ENCODE results near the gene PPFIA4.

The PPFIA4 gene

DNA sequence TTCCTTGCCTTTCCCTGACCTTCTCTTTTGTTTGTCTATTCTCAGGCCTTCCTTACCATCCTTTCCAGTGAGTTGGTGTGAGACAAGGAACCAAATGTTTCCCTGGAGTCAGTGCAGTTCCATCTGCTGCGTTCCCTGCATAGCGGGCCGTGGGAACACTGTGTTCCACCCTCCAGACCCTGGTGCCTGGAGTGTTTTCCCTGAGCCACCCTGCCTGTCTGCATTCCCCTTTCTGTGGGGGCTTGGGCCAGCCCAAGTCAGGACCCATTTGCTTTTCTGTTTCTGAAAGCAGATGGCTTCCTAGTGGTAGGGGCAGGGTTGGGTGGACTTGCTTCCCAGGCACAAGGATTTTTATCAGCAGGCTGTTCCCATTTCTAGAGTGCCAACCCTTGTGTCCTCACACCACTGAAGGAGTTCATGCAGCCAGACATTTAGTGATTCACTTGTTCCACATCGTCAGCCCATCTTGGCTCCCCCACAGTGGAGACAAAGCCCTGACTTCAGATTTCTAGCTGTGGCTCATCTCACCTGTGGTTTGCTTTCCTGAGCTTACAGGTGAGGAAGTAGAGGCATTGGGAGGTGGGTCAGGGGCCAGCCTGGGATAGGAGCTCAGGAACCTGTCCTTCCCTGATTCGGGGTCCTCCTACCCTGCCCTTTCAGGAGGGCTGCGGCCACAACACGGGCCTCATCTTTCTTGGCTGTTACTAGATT lies 73.7 kb downstream of the PPFIA4 start:
- no peak for DNase-seq (ENCODE audit: low spot score)

DNA sequence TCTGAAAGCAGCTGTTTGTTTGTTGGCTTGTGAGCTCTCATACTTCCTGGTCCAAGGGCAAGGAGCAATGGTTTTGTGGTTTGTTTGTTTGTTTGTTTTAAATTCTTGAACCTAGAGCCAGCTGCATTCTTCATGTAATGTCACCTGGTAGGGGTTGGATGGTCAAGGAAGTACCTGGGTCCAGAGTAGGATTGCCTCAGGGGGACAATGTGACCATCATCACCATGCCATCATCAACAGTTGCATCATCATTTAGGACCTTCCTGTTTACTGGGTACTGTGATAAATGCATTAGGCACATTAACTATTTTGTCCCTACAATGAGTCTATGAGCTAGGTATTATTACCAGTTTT lies 74.2 kb downstream of the PPFIA4 start:
- peak; percentile 38 for DNase-seq (ENCODE audit: low spot score)

DNA sequence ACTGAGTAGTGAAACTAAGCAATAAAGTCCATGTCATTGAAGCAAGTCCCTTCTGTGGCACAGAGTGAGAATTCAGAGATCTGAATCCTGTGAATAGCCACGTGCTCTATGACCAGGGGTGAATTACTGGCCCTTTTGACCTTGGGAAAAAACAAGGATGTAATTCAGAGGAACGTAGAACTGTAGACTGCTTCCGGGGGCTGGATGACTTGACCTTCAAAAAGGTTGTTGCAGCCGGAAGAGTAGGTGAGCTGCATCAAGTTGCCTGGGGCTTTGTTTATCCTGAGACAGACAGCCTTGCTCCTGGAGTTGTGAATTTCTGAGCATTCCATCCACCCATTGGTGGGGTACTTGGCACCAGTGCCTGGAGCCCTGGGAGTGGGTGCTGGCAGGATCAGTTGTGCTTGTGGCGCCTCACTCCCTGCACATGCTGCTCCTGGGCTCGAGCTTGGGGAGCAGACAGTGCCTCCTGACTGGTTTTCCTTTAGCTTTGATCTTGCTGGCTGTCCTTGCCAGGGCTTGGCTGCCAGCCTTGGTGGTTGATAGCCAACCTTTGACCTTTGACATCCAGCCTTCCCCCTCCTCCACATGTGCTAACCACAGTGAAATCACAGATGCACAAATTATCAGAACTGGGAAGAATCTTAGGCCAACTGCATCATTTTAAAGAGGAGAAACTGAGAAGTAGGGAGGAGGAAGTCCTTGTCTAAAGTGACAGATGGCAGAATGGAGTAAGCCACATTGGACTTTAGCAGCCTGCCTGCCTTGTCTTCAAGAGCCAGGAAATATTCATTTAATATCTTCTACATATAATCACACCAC lies 75.7 kb downstream of the PPFIA4 start:
- no peak for DNase-seq (ENCODE audit: low spot score)

DNA sequence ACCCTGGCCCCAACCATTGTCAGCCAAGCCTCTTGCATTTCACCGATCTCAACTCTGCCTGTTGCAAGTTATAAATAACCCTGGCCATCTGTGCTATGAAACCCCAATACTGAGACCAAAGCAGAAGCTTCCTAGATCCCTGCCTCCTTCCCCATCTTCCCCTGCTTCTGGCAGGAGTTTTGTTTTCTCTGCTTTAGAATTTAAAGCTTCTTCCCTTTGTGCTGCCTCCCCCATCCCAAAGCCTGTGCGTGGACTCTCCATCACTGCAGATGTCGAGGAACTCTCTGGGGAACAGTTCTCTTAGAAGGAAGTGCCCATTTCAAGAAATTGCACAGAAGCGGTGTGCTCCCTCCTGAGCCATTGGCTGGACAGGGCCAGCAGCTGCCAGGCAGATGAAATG lies 76.9 kb downstream of the PPFIA4 start:
- no peak for DNase-seq (ENCODE audit: low spot score)

DNA sequence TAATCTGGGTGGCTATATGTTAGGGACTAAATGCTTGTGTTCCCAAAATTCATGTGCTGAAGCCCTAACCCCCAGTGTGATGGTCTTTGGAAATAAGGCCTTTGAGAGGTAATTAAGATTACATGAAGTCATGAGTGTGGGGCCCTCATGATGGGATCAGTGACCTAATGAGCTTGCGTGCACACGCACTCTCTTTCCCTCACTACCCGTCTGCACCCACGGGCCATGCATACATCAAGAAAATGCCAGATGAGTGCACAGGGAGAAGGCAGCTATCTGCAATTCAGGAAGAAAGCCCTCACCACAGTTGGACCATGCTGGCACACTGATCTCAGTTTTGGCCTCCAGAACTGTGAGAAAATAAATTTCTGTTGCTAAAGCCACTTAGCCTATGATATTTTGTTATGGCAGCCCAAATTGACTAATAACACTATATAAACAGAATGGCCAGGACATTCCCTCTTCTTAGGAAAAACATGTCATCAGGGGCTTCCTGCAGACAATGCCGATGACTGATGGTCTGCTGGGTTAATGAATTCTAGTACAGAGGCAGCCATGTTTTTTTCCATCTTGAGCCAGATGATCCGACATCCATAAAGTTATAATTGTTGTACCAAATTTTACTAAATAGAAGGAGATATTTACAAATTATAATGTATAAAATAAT lies 77.7 kb downstream of the PPFIA4 start:
- no peak for DNase-seq (ENCODE audit: low spot score)

DNA sequence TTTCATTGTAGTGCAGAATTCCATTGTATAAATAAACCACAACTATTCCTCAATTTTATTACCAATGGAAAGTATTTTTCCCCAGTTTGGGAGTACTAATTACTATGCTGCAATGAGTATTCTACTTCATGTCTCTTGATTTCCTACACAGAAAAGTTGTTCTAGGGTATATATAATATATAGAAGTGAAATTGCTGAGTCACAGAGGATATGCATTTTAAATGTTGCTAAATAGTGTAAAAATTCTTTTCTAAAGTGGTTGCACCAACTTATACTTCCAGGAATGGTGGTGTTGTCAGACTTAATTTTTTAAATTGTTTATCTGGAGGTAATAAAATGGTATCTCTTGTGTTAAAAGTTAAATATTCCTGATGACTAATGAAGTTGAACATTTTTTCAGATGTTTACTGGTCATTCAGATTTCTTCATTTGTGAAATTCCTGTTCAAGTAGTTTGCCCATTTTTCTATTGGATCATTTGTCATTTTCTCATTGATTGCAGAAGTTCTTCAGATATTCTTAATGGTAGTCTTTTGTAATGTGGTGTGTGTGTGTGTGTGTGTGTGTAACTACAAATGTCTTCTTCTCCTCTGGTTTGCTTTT lies 78.6 kb downstream of the PPFIA4 start:
- no peak for DNase-seq (ENCODE audit: low spot score)

DNA sequence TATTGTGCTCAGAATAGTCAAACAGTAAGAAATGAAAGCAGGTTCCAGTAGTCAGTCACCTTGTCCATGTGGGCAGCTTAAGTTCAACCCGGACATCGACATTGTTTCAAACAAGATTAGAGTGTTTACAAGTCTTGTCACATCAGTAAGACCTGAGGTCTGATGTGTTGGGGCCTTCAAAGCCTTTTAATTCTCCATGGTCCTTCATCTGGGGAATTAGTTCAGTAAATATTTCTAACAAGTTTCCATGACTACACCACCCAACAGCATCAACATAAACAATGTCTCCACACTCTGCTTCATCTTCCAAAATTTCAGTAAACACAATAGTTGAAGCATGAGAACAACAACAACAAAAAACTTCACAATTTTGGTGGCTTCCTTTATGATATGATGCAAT lies 86.2 kb downstream of the PPFIA4 start:
- no peak for DNase-seq (ENCODE audit: low spot score)

DNA sequence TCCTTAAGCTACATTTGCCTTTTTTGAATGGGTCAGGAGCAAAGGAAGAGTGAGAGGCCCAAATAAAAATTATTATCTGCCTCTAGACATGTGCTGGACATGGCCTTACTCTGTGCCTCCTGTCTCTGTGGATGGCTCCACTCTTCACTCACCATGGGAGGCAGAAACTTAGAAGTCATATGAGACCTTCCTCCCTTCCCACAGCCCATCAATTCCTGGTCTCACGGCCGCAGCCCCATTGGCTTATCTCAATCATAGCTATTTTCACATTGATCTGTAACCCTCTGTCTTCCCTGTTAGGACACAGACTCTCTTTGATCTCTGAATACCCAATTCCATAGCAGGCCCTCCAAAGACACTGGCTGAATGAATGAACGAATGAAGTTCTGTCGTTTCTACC lies 87.0 kb downstream of the PPFIA4 start:
- DNase-seq (ENCODE audit: low spot score), result no peak

DNA sequence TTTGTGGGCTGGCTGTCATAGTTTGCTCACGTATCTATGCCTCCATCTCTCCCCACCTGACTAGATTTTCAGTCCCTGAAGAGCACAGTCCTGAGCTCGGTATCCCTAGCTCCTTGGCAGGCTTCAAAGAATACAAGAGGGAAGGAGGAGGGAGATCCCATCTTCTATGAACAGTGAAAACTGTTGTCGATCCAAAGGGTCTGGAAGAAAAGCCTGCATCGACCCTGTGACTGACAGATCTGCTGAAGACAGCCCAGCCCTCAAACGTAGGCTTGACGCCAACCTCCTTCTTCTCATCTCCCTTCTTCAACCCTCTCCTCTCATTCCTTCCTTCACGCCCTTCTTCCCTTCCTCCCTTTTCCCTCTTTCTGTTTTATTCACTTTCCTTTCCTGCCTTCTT lies 87.9 kb downstream of the PPFIA4 start:
- DNase-seq (ENCODE audit: low spot score), result no peak

DNA sequence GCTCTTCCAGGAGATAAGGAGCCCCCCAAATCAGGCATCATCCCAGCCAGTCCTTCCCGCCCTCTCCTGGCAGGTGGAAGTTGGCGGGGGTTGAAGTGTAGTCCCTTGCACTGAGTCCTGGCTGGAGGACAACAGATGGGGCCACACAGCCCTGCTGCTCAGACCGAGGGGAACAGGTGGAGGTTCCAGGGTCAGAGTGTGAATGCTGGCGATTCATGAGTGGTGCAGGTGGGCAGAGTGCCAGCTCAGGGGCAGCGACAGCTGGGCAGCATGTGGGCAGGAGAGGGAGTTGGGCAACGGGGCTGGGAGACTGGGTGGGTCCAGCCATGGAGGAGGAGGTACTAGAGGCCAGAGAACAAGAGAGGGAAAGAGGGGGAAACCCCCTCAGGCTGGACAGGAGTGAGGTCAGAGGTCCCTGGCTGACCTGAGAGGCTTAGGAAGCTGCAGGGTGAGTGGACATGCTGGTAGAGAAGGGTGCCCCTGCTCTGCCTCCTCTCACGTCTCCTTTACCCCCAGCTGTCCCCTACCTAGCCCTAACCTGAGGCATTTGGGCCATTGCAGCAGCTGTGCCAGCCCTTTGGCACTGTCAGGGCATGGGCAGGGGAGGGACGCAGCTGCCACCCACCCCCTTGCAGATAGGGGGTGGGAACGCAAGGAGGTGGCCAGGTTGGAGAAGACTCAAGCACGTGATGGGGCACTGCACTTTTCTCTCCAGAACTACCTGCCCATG lies 90.0 kb downstream of the PPFIA4 start:
- no peak for DNase-seq (ENCODE audit: low spot score)

DNA sequence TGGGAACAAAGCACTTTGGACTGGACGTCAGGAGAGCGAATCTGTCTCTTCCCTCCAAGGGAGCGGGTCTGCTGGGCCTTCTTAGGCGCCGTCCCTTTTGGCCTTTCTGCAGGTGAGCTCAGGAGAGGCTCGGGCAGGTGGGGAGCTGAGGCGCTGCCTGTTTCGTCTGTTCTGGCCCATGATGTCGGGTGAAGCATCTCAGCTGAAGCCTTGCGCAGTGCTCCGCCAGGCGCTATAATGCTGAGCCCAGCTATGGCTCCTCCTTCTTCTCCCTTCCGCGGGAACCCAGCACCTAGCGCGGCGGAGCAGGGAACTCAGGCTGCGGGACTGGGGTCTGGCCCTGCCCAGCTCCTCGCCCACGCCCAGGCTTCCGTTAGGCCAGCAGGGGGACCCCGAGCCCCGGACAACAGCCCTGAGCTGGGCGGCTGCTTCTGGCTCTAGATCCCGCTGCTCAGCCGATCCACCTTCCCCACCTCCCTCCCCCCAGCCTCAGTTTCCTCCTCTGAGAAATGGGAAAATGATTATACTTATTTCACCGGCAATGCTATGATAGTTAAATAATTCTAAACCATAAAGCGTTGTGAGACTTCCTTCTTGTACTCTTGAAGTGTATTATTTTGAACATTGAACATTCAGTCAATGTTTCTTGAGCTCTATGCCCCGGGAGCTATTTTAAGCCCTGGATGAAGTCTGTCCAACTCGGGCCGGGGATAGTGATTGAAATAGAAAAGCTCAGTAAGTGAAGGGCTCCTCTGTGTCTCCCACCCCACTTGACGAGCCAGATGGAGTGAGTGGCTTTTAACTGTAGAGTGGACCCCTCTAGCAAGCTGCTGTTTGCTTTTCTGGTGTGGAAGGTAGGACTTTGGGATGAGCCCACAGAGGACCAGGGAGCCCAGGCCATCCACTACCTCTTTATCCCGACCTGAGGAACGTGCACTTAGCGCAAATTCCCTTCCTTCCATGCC lies 91.6 kb downstream of the PPFIA4 start:
- peak; percentile 44 for DNase-seq (ENCODE audit: low spot score)

DNA sequence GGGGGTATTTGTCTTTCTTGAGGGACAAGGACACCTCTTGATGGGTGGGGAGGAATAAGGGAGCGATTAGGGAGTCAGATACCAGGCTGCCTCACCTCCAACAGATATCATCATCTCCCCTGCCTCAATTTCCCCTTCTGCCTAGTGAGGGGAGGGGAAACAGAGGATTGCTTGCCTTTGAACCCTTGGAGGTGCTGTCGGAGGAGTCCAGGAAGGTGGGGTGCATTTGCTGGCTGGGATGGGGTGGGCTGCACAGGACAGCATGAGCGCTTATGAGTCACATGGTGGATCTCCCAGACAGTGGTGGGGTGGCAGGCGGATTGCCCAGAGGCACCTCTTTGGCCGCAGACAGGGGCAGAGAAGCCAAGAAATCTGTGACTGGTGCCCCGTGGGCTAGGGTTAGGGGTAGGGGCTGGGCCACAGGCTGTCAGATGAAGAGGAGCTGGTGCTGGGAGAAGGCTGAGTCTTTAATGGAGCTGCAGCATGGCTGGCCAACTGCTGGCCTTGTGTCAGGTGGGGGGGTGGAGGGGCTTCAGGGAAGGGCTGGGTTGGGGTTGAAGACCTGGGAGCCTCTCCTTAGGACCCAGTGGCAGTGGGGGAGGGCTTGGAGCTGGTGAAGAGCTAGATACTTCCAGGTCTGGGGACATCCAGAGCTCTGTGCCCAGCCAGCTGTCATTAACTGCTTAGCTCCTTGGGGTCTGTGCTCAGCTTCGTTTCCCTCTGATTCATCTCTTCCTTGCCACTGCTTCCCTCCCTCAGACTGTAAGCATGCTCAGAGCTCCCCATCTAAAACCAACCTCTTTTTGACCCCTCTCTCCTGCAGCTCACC lies 94.2 kb downstream of the PPFIA4 start:
- DNase-seq (ENCODE audit: low spot score), result no peak

DNA sequence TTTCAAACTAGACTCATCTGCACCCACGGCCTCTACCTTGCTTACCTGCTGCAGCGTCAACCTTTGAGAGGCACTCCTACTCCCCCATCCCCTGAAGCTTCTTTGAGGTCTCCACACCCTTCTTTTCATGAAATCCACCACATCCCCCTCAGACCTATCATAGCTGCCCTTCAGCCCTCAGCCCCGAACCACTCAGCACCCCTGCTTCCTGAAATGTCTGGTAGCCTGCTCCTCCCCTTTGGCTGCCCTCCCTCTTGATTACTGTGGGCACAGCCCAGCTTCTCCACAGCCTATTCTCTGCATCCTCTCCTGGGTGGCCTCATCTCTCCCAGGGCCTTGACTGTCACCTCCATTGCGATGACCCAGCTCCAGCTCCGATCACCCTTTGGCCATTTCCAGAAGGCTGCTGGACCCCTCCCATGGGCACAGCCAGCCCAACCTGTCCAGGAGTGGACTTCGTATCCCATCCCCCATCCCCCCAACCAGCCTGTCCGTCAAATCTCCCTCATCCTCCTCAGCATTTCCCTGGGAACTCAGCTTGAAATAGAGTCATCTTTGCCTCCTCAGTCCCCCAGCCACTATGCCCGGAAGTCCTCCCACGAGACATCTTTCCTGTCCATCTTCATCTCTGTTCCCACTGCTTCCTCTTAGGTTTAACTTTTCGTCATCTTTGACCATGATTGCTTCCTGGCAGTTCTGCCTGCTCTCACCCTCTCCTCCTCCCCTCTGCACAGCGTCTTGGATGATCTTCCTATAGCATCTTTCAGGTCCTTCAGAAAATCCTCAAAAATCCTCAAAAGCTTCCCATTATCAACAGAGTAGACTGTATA lies 95.1 kb downstream of the PPFIA4 start:
- DNase-seq (ENCODE audit: low spot score), result no peak

DNA sequence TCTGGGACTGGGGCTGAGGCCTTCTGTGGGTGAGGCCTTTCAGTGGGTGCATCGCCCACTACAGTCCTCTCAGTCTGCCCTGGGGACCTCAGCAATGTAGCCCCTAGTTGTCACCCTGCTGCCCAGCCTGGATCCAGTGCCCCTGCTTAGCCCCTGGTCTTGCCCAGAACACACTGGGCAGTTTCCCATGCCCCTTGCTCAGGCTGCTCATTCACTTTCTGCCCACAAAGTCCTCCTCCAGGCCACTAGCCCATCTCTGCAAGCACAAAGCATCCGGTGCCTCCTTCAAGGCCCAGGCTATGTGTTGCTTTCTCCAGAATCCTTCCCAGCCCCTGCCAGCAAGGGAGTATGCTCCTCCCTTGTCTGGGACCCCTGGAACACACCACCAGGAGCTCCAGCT lies 95.9 kb downstream of the PPFIA4 start:
- no peak for DNase-seq (ENCODE audit: low spot score)

DNA sequence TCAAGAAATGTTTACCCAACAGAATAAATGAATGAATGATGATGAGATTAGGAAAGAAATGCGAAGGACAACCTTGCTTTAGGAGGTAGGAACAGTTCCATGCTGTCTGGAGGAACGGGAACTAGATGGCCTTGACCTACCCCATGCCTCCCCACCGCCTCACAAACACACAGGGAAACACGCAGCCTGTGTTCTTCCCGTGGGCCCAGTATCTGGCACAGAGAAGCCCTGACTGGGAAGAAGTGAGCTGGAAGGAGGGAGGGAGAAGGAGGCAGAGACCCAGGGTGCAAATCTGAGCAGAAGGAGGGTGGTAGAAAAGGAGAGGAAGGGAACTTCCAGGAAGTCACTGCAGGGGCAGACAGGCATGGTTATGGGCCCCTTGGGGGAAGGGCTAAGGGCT lies 97.7 kb downstream of the PPFIA4 start:
- DNase-seq (ENCODE audit: low spot score), result no peak

DNA sequence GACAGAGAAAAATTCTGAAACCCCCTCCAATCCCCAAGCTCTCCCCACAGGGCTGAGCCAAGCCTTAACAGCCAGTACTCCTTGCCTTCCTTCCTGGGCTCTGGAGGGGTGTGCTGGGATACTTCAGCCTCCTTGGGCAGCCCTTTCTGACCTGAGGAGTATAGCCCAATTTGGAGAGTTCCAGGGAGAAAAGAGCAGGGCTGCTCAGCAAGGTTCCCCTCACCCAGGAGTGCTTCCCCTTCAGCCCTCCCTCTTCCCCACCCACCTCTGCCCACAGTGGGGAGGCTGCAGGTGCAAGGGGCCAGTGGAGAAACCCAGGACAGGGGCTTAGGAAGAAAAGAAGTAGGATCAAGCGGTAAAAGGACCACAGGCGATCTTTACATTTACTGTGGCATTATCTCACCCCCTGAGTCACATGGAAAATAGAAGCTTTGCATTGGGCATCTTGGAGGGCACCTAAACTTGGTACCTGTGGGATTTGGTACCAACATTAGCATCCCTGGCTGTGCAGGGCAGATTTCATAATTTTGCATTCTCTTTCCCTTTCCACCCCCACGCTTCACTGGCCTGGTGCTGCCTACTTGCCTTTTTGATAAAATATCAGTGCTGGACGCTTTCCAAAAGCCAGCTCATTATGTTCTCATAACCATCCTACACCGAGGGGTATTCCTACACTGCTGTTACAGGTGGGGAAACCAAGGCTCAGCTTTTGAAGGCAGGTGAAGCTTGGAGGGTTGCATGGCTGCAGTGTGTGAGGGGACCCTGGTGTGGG lies 98.4 kb downstream of the PPFIA4 start:
- DNase-seq (ENCODE audit: low spot score), result no peak

DNA sequence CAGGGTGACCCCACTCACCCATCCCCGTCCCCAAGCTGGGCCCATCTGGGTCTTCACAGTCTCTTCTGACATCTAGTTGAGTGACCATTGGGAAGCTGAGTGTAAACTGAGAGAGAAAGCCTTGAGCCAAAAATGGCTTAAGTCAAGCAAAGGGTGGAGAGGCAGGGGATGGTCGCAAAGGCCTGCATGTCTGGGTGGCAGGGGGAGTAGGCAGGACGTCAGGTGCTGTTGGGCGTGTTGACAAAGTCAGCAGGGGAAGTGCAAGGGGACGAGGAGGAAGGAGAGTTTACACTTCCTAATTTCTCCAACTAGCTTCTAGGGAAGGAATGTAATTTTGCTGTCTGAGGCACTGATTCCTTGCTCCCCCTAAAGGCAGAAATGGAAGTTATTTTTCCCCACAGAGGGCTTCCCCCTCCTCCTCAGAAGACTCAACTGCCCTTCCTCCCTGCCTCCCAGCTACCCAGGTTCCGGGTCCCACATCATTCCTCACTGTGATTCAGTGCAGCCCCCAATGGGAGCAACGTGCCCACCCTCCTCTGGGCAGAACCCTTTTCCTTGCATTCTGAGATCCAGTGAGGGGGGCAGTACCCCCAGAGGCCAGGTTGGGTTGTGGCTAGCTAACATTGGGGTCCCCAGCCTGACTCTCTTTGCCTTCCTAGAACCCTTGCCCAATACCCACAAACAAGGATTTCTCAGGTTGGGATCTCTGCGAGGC lies 100.0 kb downstream of the PPFIA4 start:
- peak; percentile 9 for DNase-seq (ENCODE audit: low spot score)
